Activated gamma-delta T cell treated with anti-CD3 and anti-CD28 coated beads, Interleukin-2, amount 50 U/mL, for 16 hours (primary cell): Measurements from ENCODE around the gene SRPK3.

Experiments used
- DNase-seq: peaks from one replicate; pipeline ENCODE4 v3.0.0-alpha.2; 2020; ENCODE audit warnings: low read depth

SRPK3 gene

DNA sequence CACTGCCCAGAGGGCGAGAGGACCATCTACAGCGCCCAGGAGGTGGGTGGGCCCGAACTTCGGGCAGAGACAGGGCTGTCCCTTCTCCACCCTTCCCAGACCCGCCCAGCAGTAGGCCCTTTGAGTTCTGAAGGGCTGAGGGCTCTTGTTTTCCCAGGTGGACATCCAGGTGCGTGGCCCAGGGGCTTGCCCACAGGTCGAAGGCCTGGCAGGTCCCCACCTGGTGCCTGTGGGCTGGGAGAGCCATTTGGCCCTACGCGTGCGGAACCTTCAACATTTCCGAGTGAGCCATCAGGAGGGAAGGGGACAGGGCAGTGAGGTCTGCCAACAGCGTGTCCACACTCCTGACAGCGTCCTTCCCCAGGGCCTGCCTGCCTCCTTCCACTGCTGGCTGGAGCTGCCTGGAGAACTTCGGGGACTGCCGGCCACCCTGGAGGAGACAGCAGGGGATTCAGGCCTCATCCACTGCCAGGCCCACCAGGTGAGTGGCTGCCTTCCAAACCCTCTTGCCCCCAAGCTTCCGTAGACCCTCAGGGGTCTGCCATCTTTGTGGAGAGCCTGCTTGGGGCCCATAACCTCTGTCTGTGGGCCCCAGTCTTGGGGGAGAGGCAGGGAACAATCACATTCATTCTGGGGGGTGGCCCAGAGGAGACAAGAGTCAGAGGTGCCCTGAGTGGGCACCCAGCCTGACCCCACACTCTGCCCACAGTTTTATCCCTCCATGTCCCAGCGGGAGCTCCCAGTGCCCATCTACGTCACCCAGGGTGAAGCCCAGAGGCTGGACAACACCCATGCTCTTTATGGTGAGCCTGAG is 10.0 kb upstream of the SRPK3 start:
- DNase-seq = no peak

DNA sequence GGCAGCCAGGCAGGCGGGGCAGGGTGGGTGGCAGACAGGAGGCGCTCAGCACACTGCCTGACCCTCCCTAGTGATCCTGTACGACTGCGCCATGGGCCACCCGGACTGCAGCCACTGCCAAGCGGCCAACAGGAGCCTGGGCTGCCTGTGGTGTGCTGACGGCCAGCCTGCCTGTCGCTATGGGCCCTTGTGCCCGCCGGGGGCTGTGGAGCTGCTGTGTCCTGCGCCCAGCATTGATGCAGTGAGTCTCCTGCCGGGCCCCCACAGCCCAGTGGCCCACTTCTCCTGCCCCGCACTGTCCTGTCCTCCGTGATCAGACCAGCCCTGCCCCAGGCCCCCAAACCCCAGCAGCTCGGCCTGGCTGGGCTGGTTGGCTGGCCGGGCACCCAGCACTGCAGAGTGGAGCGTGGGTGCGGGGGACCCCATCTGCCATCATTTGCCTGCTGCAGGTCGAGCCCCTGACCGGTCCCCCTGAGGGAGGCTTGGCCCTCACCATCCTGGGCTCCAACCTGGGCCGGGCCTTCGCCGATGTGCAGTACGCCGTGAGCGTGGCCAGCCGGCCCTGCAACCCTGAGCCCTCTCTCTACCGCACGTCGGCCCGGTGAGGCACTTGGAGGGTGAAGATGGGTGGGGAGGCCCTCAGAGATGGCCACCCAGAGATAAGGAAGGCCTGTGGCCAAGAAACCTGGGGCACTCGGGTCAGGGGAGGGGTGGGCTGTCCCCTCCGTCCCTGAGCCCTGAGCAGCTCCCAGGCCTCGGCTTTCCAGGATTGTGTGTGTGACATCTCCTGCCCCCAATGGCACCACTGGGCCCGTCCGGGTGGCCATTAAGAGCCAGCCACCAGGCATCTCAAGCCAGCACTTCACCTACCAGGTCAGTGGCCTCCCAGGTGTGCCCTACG is 9.2 kb upstream of the SRPK3 start:
- no peak for DNase-seq

DNA sequence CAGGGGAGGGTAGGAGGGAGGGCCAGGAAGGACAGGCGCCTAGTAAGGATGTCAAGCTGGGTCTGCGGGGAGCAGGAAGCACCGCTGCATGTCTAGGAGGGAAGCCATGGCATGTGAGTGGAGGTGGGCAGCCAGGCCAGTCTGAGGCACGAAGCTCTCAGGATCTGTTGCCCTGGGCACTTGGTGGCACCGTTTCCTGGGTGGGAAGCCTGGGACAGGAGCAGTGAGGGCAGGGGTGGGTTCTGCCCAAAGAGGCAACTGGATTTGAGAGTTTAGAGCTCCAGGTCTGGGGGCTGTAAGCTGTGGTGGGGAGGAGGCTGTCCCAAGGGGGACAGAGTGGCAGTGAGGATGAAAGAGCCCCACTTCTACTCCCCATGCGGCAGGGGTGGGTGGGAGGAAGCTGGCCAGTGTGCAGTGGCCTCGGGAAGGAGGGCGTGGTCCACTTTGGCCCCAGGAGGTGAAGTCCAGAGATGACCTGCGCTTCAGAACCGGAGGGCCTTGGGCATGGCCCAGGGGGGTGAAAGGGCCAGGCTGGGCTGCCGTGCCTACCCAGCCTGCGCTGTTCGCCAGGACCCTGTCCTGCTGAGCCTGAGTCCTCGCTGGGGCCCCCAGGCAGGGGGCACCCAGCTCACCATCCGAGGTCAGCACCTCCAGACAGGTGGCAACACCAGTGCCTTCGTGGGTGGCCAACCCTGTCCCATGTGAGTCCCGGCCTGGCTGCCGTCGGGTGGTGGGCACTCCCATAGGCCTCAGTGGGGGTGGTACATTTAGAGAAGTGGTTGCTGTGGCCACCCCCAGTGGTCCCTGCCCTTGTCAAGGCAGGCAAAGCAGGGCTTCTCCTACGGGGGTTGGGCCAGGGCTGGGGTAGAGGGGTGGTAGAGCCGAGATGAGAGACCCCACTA is 8.3 kb upstream of the SRPK3 start:
- no peak for DNase-seq

DNA sequence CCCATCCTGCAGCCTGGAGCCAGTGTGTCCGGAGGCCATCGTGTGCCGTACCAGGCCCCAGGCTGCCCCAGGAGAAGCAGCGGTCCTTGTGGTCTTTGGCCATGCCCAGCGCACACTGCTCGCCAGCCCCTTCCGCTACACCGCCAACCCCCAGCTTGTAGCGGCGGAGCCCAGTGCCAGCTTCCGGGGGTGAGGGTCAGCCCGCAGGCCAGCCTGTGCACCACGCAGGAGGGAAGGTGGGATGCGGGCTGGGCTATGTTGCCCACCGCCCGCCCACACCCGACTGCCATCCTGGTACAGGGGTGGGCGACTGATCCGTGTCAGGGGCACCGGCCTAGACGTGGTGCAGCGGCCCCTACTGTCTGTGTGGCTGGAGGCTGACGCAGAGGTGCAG is 7.6 kb upstream of the SRPK3 start:
- no peak for DNase-seq

DNA sequence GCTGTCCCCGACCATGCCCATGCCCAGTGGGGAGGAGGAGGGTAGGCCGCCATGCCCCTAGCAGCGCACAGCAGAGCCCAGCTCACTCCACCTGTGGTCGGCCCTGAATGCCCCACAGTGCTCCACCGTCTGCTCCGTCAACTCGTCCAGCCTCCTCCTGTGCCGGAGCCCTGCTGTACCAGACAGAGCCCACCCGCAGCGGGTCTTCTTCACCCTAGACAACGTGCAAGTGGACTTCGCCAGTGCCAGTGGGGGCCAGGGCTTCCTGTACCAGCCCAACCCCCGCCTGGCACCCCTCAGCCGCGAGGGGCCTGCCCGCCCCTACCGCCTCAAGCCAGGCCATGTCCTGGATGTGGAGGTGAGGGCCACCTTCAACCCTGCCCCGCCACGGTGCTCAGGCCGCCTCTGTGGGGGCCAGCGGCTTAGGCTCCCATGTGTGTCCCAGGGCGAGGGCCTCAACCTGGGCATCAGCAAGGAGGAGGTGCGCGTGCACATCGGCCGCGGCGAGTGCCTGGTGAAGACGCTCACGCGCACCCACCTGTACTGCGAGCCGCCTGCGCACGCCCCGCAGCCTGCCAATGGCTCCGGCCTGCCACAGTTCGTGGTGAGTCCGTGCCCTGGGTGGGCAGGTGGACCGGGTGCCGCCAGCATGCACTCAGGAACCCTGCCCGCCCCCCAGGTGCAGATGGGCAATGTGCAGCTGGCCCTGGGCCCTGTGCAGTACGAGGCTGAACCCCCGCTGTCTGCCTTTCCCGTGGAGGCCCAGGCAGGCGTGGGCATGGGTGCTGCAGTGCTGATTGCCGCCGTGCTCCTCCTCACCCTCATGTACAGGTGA is 6.9 kb upstream of the SRPK3 start:
- no peak for DNase-seq

DNA sequence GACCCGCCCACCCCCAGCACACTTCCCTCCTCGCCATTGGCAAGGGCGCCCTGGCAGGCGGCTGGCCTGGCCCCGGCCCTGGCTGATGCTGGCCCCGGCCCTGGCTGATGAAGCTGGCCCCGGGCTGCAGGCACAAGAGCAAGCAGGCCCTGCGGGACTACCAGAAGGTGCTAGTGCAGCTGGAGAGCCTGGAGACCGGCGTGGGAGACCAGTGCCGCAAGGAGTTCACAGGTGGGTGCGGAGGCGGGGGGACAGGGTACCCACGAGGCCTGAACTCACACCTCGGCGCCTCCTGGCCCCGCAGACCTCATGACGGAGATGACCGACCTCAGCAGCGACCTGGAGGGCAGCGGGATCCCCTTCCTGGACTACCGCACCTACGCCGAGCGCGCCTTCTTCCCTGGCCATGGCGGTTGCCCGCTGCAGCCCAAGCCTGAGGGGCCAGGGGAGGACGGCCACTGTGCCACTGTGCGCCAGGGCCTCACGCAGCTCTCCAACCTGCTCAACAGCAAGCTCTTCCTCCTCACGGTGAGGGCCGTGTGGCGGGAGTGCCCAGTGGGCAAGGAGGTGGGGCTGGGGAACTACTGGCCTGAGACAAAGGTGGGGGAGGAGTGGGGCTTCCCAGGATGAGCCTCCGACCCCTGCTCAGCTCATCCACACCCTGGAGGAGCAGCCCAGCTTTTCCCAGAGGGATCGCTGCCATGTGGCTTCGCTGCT is 6.1 kb upstream of the SRPK3 start:
- DNase-seq = no peak

DNA sequence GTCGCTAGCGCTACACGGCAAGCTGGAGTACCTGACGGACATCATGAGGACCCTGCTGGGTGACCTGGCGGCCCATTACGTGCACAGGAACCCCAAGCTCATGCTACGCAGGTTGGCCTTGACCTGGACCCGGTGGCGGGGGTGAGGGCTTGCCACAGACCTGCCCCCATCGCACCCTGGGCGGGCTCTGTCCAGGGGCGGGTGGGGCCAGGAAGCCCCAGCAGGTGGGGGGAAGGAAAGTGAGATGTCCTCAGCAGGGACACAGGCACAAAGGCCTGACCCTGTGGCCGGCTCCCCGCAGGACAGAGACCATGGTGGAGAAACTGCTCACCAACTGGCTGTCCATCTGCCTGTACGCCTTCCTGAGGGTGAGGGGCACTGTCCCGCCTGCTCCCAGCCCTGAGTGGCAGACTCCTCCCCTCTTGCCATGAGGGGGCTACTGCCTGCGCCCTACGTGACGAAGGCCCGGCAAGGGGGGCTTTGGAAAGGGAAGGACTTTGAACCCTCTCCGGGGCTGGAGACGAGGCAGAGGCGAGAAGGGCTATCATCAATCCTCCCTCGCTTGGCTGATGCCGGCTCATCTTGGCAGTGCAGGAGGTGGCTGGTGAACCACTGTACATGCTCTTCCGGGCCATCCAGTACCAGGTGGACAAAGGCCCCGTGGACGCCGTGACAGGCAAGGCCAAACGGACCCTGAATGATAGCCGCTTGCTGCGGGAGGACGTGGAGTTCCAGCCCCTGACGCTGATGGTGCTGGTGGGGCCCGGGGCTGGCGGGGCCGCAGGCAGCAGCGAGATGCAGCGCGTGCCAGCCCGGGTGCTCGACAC is 5.3 kb upstream of the SRPK3 start:
- DNase-seq = no peak

DNA sequence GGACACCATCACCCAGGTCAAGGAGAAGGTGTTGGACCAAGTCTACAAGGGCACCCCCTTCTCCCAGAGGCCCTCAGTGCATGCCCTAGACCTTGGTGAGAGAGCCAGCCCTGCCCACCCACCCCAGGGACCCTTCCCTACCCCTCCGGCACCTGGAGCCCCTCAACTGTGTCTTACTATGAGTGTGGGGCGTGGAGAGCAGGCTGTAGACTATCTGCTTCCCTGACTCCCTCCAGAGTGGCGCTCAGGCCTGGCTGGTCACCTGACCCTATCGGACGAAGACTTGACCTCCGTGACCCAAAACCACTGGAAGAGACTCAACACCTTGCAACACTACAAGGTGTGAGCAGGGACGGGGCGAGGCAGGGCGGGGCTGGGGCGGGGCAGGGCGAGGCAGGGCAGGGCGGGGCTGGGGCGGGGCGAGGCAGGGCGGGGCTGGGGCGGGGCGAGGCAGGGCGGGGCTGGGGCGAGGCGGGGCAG is 4.7 kb upstream of the SRPK3 start:
- DNase-seq = no peak

DNA sequence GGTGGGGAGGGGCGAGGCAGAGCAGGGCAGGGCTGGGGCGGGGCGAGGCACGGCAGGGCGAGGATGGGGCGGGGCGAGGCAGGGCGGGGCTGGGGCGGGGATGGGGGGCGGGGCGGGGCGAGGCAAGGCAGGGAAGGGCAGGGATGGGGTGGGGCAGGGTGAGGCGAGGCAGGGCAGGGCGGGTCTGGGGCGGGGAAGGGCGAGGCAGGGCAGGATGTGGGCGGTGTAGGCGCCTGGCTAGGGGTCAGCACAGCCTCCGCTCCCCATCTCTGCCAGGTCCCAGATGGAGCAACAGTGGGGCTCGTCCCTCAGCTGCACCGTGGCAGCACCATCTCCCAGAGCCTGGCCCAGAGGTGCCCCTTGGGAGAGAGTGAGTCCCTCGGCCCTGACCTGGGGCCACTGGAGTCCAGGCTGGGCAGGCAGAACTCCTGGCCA is 4.2 kb upstream of the SRPK3 start:
- no peak for DNase-seq

DNA sequence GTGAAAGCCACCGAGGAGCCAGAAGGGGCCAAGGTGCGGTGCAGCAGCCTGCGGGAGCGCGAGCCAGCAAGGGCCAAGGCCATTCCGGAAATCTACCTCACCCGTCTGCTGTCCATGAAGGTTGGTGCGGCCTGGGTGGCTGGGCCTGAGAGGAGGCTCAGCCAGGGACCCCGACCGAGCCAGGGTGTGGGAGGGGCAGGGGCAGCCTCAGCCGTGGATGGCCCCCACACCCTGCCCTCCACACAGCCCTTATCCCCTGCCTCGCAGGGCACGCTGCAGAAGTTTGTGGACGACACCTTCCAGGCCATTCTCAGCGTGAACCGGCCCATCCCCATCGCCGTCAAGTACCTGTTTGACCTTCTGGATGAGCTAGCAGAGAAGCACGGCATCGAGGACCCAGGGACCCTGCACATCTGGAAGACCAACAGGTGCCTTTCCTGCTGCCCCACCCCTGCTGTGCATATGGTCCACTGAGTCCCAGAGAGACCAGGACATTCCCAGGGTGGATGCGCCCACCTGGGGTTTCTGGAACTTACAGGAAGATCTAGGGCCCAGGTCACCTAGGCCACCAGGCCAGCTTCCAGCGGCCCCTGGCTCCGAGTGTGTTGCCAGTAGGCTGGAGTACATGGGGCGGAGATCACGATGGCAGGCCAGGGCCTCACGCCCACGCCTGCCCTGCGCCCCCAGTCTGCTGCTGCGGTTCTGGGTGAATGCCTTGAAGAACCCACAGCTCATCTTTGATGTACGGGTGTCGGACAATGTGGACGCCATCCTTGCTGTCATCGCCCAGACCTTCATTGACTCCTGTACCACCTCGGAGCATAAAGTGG is 3.4 kb upstream of the SRPK3 start:
- no peak for DNase-seq

DNA sequence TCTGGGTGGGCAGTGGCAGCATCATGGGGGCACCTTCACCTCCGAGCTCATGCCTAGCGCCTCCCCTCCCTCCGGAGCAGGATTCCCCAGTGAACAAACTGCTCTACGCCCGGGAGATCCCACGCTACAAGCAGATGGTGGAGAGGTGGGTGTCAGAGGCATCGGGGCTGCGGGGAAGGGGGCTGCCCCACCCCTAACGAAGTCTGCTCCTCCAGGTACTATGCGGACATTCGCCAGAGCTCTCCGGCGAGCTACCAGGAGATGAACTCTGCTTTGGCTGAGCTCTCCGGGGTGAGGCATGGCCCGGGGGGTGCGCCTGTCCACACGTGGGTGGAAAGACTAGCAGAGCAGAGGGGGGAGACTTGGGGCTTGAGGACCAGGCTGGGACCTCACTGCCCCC is 2.7 kb upstream of the SRPK3 start:
- DNase-seq = no peak

DNA sequence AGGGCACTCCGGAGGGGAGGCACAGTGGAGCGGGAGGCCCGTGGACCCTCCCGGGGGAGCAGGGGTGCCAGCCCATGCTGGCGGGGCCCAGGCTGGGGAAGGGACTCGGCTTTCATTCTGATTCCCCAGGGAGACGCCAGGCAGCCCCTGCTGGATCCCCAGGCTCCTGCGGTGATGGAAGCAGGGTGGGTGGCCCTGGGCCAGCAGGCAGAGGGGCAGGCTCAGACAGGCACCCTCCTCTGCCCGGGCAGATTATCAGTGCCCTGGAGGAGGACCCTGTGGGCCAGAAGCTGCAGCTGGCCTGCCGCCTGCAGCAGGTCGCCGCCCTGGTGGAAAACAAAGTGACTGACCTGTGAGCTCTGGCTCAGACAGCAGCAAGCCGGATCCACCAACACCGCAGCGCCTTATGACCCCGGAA is 2.1 kb upstream of the SRPK3 start:
- no peak for DNase-seq

DNA sequence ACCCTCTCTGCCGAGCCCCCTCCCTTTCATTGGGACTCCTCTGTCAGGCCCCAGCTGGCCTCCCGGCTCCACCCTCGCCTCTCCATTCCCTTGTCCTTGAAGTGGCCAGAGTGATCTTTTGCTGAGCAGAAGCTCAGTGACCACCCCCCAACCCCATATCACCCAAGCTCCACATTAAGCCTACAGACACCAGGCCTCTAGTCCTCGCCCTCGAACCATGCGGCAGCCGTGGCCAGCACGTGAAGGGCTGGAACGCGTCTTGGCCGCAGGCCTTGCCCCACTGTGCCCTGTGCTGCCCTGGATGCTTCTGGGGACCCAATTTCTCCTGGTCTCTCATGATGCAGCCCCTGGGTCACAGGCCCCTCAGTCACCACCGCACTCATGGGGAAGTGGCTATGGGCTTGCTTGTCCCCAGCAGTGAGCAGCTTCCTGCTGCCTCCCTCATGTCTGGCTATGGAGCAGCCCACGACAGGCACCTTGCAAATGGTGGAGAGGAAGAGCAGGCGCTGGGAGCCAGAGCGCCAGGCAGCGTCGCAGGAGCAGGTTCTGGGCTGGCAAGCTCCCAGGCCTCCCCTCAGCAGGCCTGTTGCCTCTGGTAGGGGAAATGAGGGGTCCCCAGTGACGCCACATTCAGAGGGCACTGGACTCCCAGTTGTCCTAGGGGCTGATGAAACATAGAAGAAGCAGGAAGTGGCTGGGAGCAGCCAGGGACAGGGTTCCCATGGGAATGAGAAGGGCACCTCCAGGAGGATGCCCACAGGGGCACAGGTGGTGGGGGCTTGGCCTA is 757 bp upstream of the SRPK3 start:
- no peak for DNase-seq

DNA sequence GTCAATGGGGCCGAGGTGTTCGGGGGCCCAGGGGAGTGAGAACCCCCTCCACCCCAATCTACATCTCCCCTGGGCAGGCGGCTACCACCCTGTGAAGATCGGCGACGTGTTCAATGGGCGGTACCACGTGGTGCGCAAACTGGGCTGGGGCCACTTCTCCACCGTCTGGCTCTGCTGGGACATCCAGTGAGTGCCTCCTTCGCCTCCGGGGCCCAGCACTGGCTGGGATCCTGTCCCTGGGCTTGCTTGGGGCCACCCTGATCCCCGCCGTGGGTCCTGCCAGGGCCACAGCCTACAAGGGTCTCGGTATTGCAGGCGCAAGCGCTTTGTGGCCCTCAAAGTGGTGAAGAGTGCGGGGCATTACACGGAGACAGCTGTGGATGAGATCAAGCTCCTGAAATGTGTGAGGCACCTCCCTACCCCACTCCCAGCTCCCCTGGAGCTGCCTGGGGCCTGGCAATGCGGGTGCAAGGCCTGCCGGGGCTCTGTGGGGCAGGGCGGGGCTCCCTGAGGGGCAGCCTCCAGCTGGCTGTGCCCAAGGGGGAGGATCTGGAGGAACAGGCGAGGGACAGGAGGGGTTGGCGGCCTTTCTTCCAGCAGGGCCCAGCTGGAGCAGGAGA is 697 bp downstream of the SRPK3 start:
- no peak for DNase-seq

DNA sequence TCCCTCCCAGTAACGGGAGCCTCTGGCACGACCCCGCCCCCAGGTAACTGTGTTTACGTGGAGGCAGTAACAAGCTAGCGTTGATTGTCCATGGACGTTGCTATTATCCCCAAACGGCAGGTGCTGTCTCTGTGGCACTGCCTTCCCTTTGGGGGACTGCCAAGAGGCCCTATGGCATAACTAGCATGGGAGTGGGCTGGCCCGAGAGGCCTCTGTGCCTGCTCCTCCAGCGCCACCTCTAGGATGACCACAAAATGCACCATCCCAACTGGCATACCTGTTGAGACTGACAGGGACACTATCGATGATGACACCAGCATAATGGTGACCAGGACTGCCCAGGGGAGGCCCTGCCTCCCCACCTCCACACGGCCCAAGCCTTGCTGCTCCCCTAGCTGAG is 1.5 kb downstream of the SRPK3 start:
- no peak for DNase-seq

DNA sequence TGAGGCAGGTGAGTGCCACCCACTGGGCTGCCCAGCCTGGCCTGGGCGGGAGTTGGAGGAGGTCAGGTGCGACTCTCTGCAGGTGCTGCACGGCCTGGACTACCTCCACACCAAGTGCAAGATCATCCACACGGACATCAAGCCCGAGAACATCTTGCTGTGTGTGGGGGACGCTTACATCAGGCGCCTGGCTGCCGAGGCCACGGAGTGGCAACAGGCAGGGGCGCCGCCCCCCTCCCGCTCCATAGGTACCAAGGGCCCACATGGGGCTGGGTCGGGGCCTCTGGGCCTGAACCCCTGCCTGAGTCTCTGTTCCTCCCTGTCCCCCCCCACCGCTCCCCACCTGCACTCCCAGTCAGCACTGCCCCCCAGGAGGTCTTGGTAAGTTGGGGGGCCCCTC is 2.0 kb downstream of the SRPK3 start:
- DNase-seq = no peak

DNA sequence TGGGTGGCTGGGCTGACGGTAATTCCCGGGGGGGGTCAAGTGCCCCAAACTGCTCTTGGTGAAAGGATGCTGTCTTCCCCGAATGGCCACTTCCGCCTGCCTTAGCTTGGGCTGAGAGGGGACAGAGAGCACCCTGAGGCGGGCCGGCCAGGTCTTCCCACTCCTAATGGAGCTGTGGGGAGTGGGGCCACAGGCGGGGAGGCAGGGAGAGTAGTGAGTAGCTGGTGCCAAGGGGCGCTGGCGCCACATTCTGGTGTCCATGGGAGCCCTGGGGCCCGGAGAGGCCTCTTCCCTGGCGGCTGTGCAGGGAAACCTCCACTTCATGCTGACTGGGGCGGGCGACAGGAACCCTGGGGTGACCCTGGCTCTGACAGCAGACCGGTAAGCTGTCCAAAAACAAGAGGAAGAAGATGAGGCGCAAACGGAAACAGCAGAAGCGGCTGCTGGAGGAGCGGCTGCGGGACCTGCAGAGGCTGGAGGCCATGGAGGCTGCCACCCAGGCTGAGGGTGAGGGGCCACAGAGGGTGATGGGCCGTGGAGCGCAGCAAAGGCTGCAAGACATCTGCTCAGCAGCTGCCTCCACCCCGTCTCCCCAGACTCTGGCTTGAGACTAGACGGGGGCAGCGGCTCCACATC is 2.7 kb downstream of the SRPK3 start:
- no peak for DNase-seq
